HG02981 (cell line): ENCODE measurements around the gene FAM209B.
A peak's percentile ranks its signal among the peaks of the same experiment; 100 is the strongest.
"Not testable (repeated sequence)": the region's sequence is repeated elsewhere in the genome, so short reads cannot be mapped to it uniquely, and the experiment has no call there.

Experiments
- ATAC-seq: cut with Tn5 transposase; IDR thresholded peaks from one replicate; pipeline ENCODE4 v1.9.1; 2021; ENCODE audit warnings: mild to moderate bottlenecking, moderate library complexity; ENCODE audit not compliant: unreplicated experiment

FAM209B gene

DNA sequence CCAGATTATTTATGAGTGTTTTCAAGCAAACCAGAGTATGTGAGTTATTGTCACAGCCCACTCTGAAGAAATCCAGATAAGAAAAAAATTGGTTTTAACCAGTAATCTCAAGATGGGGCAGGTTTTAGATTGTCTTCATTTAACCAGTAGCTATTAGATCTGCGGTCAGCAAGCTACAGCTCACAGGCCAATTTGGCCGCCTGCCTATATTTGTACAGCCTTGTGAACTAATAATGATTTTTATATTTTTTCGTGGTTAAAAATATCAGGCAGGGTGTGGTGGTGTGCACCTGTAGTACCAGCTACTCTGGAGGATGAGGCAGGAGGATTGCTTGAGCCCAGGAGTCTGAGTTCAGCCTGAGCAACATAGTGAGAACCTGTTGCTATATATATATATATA is 5.0 kb downstream of the FAM209B start:
- no peak for ATAC-seq

DNA sequence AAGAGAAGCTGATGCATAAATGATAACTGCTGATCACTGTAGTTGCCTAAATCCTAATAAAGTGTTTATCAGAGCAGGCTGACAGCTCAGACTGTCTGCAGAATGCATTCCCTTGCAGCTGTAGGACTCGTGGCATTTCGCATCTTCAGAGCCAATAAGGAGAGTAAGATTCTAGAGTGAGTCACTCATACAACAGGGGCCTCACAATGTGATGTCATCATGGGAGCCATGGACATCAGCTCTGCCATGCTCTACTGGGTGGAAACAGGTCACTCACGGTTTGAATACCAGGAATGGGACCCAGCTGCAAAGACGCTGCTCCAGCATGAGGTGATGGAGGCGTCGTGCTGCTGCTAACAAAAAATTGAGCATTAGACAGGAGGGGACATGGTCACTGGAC is 7.4 kb downstream of the FAM209B start:
- ATAC-seq: no peak

- ATAC-seq: no peak
Measured at GRCh38 chr20:56542489-56543030, 9.5 kb downstream of the FAM209B start.

DNA sequence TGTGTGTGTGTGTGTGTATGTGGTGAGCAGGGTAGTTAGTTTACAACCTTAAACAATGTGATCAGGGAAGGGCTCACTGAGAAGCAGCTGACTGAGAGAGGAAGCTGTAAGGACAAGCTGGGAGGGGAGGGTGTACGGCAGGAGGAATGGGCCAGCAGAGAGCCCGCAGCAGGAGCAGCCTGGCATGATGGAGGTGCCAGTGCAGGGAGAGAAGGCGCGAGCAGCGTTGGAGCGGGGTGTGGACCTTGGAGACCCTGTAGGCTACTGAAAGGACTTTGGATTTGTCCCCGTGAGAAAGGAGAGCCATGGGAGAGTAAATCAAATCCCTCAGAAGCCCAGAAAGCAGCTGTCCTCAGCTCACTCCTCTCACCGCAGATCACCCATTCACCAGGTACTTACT is 18.5 kb downstream of the FAM209B start:
- no peak for ATAC-seq

GRCh38 chr20:56552911-56553629 is 20.0 kb downstream of the FAM209B start:
- ATAC-seq: no peak

DNA sequence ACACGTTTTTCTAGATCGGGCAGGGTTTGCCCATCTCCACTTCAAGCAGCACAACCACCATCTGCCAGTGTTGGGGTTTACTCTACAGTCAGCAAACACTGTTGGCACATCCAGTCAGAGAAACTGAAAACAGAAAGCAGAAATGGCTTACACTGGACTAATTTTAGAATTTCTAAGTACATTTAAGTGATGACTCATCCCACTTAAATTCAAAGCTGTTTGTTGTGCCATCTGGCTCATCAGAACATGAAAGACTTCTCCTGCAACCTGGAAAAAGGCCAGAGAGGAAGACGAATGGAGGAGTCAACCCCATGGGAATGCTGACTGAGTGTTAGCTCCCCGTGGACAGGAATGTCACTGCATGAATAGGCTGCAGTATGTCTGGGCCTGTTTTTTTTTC is 21.8 kb downstream of the FAM209B start:
- ATAC-seq: peak; percentile 80

- no peak for ATAC-seq
Measured at GRCh38 chr20:56558968-56559367, 25.9 kb downstream of the FAM209B start.

GRCh38 chr20:56564526-56564925 is 31.5 kb downstream of the FAM209B start:
- not testable (repeated sequence) for ATAC-seq

GRCh38 chr20:56565511-56565910 is 32.5 kb downstream of the FAM209B start:
- ATAC-seq: no peak

GRCh38 chr20:56566621-56567020 is 33.6 kb downstream of the FAM209B start:
- no peak for ATAC-seq

DNA sequence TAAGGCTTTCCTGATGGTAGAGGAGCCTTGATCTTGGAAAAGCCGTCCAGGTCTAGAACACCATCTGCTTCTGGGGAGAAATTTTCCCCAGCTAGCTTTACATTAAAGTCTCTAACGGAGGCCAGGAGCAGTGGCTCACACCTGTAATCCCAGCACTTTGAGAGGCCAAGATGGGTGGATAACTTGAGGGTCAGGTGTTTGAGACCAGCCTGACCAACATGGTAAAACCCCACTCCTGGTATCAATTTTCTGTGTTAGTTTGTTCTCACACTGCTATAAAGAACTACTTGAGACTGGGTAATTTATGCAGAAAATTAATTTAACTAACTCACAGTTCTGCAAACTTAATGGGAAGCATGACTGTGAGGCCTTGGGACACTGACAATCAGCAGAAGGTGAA is 37.8 kb downstream of the FAM209B start:
- no peak for ATAC-seq

DNA sequence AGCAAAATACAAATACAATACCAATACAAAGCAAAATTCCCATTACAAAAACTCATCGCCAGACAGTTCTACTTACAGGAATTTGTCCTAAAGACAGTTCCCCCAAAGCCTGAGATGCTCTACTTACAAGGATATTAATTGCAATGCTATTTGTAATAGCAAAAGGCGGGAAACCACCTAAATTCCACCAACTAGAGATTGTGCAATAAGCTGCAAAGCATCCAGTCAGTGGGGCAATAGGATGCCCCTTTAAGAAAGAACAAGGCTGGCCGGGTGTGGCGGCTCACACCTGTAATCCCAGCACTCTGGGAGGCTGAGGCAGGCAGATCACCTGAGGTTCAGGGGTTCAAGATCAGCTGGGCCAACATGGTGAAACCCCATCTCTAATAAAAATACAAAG is 39.1 kb downstream of the FAM209B start:
- no peak for ATAC-seq

DNA sequence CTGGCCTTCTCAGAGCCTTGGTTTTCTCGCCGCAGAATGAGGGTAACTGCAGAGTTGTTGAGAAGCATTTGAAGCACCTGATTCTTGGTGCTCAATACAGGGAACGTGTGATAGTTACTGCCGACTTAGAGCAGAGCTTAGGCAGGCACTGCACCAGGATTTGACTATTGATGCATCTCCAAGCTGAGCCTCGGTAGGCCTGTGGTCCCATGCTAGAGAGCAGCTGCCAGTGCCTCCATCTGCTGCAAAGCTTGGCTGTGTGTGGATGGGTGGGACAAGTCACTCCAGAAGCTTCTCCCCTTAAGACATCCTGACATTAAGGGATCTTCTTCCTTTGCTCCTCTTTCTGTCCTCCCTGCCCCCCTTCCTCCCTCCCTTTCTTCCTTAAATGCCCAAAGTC is 40.9 kb downstream of the FAM209B start:
- no peak for ATAC-seq

- ATAC-seq: no peak
Measured at GRCh38 chr20:56574531-56575142, 41.6 kb downstream of the FAM209B start.

DNA sequence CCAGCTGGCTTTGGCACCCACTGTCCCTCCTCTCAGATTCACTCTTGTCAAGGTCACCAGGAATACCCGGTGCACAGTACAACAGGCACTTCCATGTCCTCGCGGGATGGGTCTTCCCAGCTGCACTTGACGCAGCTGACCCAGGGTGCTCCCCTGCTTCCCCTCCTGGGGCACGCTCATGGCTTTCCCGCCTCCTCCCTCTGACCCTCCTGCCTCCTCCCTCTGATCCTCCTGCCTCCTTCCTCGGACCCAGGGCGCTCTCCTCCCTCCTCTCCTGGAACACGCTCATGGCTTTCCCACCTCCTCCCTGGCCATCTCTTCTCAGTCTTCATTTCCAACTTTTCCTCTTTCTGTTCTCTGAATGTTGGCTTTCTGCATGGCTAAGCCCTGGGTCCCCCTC is 42.1 kb downstream of the FAM209B start:
- no peak for ATAC-seq

- no peak for ATAC-seq
Measured at GRCh38 chr20:56575961-56576360, 42.9 kb downstream of the FAM209B start.

GRCh38 chr20:56579301-56579710 is 46.3 kb downstream of the FAM209B start:
- no peak for ATAC-seq

DNA sequence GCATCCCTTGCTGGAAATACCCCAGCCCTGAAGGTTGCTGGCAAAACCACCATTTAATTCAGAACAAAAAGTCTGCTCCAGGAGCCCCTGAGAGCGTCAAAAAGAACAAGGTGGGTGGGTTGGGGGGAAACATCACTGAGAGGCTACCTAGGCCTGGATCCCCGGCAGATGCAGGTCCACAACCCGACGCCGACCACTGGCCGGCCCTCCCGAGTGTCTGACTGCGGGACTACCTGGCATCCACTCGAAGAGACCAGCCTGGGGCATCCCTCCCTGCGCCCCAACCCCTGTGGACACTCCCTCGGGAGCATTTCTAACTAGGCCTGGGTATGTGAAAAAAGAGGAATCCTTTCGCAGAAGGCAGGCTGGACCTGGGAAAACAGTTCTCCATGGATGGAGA is 47.2 kb downstream of the FAM209B start:
- no peak for ATAC-seq

DNA sequence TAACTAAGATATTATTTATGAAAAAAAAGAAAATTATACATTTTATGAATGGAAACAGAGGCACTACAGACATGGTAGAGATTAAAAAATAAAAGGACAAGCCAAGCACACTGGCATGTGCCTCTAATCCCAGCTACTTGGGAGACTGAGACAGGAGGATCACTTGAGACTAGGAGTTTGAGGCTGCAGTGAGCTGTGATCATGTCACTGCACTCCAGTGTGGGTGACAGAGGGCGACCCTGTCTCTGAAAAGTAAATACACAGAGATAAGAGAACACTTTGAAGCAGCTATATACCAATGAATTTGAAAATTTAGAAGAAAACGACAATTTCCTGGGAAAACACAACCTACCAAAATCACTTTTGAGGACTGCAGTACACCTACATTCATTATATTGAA is 48.7 kb downstream of the FAM209B start:
- ATAC-seq: no peak

DNA sequence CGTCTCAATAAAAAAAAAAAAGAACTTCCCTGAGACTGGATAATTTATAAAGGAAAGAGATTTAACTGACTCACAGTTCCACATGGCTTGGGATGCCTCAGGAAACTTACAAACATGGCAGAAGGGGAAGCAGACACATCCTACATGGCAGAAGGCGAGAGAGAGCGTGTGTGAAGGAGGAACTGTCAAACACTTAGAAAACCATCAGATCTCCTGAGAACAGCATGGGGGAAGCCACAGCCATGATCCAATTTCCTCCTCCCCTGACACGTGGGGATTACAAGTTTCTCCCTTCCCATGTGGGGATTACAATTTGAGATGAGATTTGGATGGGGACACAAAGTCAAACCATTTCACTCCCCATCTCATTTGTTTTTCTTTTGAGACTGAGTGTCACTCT is 49.5 kb downstream of the FAM209B start:
- ATAC-seq: no peak

GRCh38 chr20:56584916-56585315 is 51.9 kb downstream of the FAM209B start:
- no peak for ATAC-seq
